ENCODE results near the gene EIF3D.

The EIF3D gene

DNA sequence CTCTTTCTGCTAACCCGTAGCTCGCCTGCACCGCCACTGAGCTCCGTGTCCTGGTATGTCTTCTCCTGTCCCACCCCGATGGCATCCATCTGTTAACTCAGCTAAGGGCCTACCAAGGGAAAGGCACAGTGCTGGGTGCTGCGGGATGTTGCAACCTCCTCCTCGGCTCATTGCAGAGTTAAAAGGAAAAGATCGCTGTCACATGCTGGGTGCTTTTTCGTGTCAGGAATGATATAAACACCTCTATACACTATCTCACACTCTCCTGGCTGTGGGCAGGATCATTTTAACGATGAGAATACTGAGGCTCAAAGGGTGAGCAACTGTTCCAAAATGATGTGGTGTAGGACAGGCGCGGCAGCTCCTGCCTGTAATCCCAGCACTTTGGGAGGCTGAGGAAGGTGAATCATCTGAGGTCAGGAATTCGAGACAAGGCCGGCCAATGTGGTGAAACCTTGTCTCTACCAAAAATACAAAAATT, 57.6 kb downstream of the EIF3D start:
- DNase-seq (ENCODE audit: low read depth, low spot score) = no peak
- no peak overlapping the region for H3K4me3 ChIP-seq (ENCODE audit: low read length)

DNA sequence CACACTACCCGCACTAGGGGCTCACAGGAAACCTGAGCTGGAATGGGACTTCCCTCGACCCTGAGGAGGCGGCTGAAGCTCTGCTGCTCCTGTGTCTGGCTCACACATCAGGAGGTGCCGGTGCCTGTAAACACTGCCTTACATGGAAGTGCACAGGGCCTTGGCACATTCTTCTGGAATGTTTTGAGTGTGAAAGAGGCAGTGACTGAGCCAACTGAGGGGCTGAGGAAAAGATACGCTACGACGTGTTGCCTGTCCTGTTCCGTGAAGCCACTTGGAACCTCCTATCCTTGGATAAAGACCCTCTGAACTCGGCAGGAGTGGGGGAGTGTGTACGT, 58.0 kb downstream of the EIF3D start:
- no peak overlapping the region for H3K4me3 ChIP-seq (ENCODE audit: low read length)
- no peak for DNase-seq (ENCODE audit: low read depth, low spot score)

DNA sequence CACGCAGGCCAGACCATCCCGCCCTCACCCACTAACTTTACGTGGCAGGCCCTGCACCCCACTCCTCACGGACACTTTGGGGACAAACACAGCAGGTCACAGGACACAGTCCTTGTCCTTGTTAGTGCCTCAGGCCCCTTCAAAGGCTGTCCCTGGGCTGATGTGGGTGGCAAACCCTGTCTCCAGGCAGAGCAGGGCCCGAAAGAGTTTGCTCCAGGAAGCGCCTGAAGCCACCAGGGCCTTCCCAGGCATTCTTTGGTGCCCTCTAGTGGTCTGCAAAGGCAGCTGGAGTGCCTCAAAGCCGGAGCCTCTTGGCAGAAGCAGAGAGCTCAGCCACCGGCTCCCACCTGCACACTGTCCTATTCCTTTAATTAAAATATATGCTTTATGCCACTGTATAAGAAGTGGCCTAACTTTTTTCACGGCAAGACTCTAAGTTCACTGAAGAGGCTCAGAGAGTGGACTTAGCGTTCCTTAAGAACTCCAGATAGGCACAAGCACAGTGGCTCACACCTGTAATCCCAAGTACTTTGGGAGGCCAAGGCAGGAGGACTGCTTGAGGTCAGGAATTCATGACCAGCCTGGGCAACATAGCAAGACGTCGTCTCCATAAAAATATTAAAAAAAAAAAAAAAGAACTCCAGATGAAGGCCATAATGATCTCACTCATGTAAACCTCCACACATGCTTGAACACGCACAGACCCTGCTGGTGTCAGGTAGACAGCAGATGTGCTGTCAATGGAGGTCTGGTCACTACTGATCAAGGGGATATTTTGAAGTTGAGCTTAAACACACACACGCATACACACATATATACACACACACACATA, 58.6 kb downstream of the EIF3D start:
- H3K4me3 ChIP-seq (ENCODE audit: low read length) = no peak overlapping the region
- peak; percentile 82 for DNase-seq (ENCODE audit: low read depth, low spot score)

DNA sequence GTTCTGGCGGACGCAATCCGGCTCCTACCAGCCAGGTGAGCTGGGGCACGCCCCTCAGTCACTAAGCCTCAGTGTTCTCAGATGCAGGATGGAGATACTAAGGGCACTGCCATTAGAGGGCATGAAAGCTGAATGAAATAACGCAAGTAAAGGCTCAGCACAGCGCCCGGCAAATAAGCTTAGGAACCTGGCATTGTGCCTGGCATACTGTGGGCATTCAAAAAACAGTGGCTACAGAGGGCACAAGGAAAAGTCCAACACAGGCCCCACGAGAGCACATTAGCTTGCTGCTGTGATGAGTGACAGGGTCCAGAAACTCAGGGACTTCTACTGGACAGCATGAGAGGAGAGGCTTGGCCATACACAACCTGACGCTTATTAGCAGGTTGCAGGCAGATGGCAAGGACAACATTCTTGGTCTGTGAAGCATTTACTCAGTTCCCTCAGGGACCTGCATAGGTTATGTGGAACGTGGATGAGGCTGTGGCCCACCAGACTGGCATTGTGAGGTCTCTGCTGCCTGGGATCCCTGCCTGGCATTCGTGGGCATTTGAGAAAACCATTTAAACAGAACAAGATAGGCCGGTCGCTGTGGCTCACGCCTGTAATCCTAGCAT, 59.8 kb downstream of the EIF3D start:
- no peak for DNase-seq (ENCODE audit: low read depth, low spot score)
- H3K4me3 ChIP-seq (ENCODE audit: low read length) = no peak overlapping the region

DNA sequence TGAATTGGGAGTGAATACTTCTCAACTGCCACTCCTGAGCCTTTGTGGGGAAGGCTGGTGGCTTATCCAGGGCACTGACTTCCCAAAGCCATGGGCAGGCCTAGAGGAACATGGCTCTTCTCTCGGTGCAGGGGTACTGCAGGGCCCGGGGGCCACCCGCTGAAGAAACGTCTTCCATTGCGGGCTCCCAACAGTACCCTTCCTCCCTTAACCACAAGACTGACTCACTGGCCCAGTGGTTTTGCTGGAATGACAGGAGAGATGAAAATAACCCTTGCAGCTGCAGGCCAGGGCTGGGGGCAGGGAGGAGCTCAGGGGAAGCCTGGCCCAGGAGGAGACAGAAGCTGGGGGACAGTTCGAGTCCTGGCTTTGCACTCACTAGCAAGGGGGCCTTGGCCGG, 61.0 kb downstream of the EIF3D start:
- peak; percentile 65 for DNase-seq (ENCODE audit: low read depth, low spot score)
- H3K4me3 ChIP-seq (ENCODE audit: low read length) = no peak overlapping the region

DNA sequence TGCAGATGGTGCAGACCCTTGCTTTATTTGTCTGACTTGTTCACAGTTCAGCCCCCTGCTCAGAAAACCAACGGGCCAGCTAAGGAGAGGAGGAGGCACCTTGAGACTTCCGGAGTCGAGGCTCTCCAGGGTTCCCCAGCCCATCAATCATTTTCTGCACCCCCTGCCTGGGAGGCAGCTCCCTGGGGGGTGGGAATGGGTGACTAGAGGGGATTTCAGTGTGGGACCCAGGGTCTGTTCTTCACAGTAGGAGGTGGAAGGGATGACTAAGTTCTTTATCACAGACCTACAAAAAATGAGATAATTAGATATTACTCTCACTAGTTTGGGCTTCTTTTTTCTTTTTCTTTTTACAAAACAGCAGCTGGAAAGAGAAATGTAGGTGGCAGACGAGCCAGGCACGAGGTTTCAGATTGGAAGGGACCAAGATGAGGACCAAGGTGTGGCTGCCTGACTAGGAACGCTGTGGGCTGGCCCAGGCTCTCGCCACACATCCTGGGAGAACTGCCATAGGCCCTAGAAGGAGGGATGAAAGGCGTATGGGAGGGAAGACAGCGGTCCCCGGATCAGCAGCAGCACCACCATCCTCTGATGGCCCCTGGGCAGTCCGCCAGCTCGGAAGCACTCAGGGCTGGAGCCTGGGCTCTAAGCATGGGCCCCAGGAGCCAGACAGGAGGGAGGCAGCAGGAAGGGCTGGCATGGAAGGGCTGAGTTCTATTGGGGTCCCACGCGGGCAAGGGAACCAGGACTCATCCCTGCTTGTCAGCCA, 61.7 kb downstream of the EIF3D start:
- no peak overlapping the region for H3K4me3 ChIP-seq (ENCODE audit: low read length)
- no peak for DNase-seq (ENCODE audit: low read depth, low spot score)

DNA sequence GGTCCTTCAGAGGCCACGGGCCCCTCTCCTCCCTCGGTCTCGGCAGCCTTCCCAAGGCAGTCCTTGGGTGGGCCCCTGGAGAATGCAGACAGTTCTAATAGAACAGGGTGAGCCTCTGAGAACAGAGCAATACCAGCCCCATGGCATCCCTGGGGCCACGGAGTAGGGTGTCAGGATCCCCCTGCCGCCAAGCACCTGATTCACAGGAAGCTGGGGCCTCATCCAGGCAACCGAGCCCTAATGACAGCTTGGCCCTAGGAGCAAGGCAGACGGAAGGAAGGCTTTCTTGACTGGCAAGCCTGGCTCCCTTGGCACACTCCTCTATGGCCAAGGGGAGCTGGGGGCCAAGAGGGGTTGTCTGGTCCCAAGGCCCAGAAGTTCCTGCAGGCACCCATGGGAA, 62.7 kb downstream of the EIF3D start:
- DNase-seq (ENCODE audit: low read depth, low spot score) = no peak
- no peak overlapping the region for H3K4me3 ChIP-seq (ENCODE audit: low read length)

DNA sequence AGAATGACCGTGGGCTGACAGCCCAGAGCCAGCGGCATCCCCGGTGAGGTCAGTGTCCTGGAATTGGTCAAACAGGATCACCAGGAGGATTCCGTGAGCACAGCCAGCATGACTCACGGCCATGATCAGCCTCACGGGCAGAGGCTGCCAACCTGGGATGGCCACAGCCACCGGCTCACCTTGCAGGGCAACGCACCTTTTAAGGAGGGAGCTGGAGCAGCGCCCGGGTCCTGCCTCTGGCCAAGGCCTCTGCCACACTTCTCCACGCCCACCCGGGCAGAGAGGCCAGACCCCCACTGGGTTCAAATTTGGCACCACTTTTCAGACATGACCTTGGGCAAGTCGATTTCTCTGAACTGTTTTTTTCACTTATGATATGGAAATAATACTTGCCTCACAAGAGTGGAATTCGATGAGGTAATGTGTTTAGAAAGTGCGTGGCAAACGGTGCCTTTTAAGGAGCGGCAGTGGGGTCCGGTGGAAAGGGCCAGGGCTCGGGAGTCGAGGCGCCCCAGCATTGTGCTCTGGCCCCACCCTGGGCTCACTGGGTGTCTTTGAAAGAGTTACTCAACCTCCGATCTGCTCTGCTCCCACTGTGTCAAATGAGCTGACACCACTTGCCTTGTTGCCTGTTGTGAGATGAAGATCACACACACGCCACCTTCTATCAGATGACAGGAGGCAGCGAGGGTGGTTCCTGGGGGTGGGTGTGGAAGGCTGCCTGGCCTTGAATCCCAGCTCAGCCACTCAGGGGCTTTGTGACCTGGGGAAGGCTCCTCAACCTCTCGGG, 63.5 kb downstream of the EIF3D start:
- H3K4me3 ChIP-seq (ENCODE audit: low read length) = no peak overlapping the region

DNA sequence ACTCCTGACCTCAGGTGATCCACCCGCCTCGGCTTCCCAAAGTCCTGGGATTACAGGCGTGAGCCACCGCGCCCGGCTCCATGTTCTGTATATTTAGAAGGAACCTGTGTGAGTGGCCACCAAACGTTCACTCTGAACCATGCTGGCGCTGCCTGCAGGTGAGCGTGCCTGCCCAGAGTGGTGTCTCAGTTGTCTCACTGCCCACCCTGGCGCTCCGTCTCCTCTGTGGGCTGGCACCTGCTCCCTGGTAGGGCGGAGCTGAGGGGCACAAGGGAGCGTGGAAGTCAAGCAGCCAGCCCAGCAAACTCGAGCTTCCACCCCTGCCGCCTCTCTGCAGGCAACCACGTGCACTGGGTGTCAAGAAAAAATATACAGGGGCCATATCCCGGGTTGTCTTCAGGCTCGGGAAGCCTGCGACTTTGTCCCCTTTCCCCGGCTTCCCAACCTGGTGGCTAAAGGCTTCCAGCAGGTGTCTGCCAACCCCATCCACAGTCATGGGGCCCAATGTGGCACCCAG, 64.2 kb downstream of the EIF3D start:
- no peak overlapping the region for H3K4me3 ChIP-seq (ENCODE audit: low read length)
- DNase-seq (ENCODE audit: low read depth, low spot score) = no peak

More for the DNA sequence above, 63.5 kb downstream of the EIF3D start:
- DNase-seq (ENCODE audit: low read depth, low spot score) = no peak

DNA sequence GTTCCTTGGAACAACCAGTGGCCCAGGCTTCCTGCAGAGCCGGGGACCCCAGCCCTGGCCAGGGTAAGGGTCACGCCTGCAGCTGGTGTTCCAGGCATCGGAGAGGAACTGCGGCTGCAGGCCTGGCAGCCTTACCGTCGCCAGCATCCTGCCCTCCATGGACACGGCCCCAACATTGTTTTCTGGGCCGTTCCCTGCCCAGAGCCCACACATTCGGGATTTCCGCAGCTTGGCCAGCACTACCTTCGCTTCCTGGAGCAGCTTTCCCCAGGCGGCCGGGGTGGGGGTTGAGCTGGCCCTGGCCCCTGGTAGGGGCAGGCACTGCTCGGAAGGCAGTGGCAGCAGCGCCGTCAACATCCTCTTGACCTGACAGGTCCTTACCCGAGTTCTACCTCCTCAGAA, 65.2 kb downstream of the EIF3D start:
- no peak overlapping the region for H3K4me3 ChIP-seq (ENCODE audit: low read length)
- no peak for DNase-seq (ENCODE audit: low read depth, low spot score)

DNA sequence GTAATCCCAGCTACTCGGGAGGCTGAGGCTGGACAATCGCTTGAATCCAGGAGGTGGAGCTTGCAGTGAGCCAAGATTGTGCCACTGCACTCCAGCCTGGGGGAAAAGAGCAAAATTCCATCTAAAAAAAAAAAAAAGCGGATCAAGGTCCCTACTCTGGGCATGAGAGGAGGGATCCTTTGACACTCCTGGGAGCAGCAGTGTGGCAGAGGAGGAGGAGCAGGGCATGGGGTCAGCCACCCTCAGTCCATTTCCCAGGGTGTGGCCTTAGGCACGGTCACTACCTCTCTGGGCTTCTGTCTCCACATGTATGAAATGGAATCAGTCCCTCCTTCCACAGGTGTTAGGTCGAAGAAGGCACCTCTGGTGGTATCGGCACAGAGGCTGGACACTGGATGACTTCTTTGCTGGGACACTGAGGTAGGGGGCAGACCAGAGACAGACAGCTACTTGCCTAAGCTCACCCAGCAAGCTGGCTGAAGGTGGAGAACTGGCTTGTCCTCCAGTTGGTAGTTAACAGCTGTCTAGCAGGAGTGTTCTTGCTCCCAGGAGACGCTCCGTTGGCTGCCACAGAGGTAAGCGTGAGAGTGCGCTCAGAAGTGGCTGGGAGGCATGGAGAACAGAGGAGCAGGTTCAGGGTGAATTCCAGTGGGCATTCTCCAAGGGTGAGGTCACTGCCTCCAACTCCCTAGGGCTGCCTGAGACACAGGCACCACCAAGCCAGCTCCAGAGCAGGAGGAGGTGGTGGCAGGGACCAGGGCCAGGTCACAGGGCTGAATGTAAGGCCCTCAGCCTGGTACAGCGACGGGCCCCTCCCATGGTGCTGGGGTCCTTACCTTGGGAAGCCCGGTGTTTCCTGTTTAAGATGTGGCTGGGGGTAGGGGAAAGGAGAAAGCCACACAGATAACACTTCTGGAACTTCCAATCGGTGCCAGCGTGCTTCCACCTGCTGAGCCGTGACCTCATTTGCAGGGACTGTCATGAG, 67.0 kb downstream of the EIF3D start:
- DNase-seq (ENCODE audit: low read depth, low spot score) = no peak
- no peak overlapping the region for H3K4me3 ChIP-seq (ENCODE audit: low read length)

All from Jurkat, Clone E6-1 (cell line).